HepG2 (cell line): ENCODE results near the gene PKD1L1.

Experiments used
- FOXA1 ChIP-seq, 2 experiments: fragments of 450-650 bp in 1 of 2; sonication (generic) in 1 of 2; formaldehyde crosslinking in 1 of 2; IDR thresholded peaks; 2 replicates each; pipeline versions ENCODE4 v1.4.0 to v1.6.1; 2016 to 2020; ENCODE audit warnings: missing genetic modification reagents in 1 of 2
- HOXA7 ChIP-seq: sonication (generic); formaldehyde crosslinking; IDR thresholded peaks from 2 replicates; pipeline ENCODE4 v1.8.1; 2022; ENCODE audit warnings: mild to moderate bottlenecking, missing genetic modification reagents, moderate library complexity
- KDM5A ChIP-seq: fragments of 200-600 bp; sonication (generic); IDR thresholded peaks from 2 replicates; pipeline ENCODE4 v1.7.0; 2018; ENCODE audit warnings: antibody characterized with exemption, mild to moderate bottlenecking, low read length, borderline replicate concordance
- KLF13 ChIP-seq: sonication (generic); formaldehyde crosslinking; IDR thresholded peaks from 2 replicates; pipeline ENCODE4 v1.4.0; 2020; ENCODE audit warnings: mild to moderate bottlenecking, missing genetic modification reagents
- NCOA1 ChIP-seq: sonication (generic); formaldehyde crosslinking; IDR thresholded peaks from 2 replicates; pipeline ENCODE4 v1.9.0; 2021; ENCODE audit warnings: missing genetic modification reagents
- NR2F2 ChIP-seq: IDR thresholded peaks from 2 replicates; pipeline ENCODE4 v1.6.1; 2012; ENCODE audit warnings: low read depth, inconsistent platforms, borderline replicate concordance
- RELA ChIP-seq: sonication (generic); formaldehyde crosslinking; IDR thresholded peaks from 2 replicates; pipeline ENCODE4 v1.4.0; 2020; ENCODE audit warnings: missing genetic modification reagents
- TEAD2 ChIP-seq: sonication (generic); formaldehyde crosslinking; IDR thresholded peaks from 2 replicates; pipeline ENCODE4 v1.9.0; 2021; ENCODE audit warnings: missing genetic modification reagents
- TP53 ChIP-seq: sonication (generic); formaldehyde crosslinking; conservative IDR thresholded peaks from 2 replicates; pipeline ENCODE4 v1.4.0; 2020; ENCODE audit warnings: missing genetic modification reagents
- TF ChIP-seq, protein P1 (sequence below): sonication (generic); formaldehyde crosslinking; IDR thresholded peaks from 2 replicates; pipeline ENCODE4 v1.4.0; 2020; ENCODE audit warnings: missing genetic modification reagents
- TF ChIP-seq, protein P2 (sequence below): sonication (generic); formaldehyde crosslinking; IDR thresholded peaks from 2 replicates; pipeline ENCODE4 v1.8.1; 2023; ENCODE audit warnings: mild to moderate bottlenecking, missing genetic modification reagents, borderline replicate concordance
- TF ChIP-seq, protein P3 (sequence below): sonication (generic); formaldehyde crosslinking; IDR thresholded peaks from 2 replicates; pipeline ENCODE4 v1.5.0; 2020; ENCODE audit warnings: mild to moderate bottlenecking, missing genetic modification reagents, moderate library complexity
- TF ChIP-seq, protein P4 (sequence below): IDR thresholded peaks from 2 replicates; pipeline ENCODE4 v1.4.0; 2020; ENCODE audit warnings: mild to moderate bottlenecking, missing genetic modification reagents

DNA sequence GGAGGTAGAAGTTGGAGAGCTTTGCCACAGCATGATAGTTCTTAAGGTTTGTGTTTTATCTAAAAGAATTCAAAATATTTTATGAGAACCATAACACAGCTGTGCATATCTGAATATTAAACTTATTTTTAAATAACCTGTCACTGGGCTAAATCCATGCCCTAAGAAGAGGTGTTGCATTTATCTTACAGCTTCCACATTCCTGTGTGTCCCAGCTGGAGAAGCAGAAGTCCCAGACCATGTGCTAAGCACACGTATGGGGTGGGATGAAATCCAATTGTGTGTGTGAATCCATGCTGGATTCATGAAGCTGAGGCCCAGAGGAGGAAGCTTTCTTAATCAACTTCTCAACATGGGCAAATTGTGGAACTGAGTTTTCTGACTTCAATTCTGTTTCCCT lies 121.5 kb downstream of the PKD1L1 start:
- TF ChIP-seq TP53 (CRISPR knock-in tag) = no peak
- TF ChIP-seq, protein P1, sequence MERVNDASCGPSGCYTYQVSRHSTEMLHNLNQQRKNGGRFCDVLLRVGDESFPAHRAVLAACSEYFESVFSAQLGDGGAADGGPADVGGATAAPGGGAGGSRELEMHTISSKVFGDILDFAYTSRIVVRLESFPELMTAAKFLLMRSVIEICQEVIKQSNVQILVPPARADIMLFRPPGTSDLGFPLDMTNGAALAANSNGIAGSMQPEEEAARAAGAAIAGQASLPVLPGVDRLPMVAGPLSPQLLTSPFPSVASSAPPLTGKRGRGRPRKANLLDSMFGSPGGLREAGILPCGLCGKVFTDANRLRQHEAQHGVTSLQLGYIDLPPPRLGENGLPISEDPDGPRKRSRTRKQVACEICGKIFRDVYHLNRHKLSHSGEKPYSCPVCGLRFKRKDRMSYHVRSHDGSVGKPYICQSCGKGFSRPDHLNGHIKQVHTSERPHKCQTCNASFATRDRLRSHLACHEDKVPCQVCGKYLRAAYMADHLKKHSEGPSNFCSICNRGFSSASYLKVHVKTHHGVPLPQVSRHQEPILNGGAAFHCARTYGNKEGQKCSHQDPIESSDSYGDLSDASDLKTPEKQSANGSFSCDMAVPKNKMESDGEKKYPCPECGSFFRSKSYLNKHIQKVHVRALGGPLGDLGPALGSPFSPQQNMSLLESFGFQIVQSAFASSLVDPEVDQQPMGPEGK (CRISPR knock-in tag) = no peak
- TF ChIP-seq RELA (CRISPR knock-in tag) = no peak
- TF ChIP-seq TEAD2 = no peak
- TF ChIP-seq KLF13 (CRISPR knock-in tag) = no peak
- TF ChIP-seq NR2F2 = no peak
- TF ChIP-seq, protein P2, sequence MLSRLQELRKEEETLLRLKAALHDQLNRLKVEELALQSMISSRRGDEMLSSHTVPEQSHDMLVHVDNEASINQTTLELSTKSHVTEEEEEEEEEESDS = no peak
- no peak for TF ChIP-seq HOXA7
- no peak for TF ChIP-seq KDM5A
- no peak for TF ChIP-seq FOXA1 (IDR thresholded peaks at IDR 0.05)
- no peak for TF ChIP-seq FOXA1 (CRISPR knock-in tag; IDR thresholded peaks at IDR 0.05)
- TF ChIP-seq, protein P3, sequence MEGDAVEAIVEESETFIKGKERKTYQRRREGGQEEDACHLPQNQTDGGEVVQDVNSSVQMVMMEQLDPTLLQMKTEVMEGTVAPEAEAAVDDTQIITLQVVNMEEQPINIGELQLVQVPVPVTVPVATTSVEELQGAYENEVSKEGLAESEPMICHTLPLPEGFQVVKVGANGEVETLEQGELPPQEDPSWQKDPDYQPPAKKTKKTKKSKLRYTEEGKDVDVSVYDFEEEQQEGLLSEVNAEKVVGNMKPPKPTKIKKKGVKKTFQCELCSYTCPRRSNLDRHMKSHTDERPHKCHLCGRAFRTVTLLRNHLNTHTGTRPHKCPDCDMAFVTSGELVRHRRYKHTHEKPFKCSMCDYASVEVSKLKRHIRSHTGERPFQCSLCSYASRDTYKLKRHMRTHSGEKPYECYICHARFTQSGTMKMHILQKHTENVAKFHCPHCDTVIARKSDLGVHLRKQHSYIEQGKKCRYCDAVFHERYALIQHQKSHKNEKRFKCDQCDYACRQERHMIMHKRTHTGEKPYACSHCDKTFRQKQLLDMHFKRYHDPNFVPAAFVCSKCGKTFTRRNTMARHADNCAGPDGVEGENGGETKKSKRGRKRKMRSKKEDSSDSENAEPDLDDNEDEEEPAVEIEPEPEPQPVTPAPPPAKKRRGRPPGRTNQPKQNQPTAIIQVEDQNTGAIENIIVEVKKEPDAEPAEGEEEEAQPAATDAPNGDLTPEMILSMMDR (CRISPR knock-in tag) = no peak
- TF ChIP-seq NCOA1 (CRISPR knock-in tag) = no peak
- TF ChIP-seq, protein P4, sequence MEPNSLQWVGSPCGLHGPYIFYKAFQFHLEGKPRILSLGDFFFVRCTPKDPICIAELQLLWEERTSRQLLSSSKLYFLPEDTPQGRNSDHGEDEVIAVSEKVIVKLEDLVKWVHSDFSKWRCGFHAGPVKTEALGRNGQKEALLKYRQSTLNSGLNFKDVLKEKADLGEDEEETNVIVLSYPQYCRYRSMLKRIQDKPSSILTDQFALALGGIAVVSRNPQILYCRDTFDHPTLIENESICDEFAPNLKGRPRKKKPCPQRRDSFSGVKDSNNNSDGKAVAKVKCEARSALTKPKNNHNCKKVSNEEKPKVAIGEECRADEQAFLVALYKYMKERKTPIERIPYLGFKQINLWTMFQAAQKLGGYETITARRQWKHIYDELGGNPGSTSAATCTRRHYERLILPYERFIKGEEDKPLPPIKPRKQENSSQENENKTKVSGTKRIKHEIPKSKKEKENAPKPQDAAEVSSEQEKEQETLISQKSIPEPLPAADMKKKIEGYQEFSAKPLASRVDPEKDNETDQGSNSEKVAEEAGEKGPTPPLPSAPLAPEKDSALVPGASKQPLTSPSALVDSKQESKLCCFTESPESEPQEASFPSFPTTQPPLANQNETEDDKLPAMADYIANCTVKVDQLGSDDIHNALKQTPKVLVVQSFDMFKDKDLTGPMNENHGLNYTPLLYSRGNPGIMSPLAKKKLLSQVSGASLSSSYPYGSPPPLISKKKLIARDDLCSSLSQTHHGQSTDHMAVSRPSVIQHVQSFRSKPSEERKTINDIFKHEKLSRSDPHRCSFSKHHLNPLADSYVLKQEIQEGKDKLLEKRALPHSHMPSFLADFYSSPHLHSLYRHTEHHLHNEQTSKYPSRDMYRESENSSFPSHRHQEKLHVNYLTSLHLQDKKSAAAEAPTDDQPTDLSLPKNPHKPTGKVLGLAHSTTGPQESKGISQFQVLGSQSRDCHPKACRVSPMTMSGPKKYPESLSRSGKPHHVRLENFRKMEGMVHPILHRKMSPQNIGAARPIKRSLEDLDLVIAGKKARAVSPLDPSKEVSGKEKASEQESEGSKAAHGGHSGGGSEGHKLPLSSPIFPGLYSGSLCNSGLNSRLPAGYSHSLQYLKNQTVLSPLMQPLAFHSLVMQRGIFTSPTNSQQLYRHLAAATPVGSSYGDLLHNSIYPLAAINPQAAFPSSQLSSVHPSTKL = no peak
